Astrocyte (in vitro differentiated cells and primary cell): ENCODE data around the gene CNTNAP4.

Experiments used
- EZH2 ChIP-seq: IDR thresholded peaks from 2 replicates; pipeline ENCODE4 v1.6.1; 2012; ENCODE audit warnings: mild to moderate bottlenecking, low read length, inconsistent platforms; ENCODE audit not compliant: insufficient read depth
- TF ChIP-seq, protein P1 (sequence below): IDR thresholded peaks from 2 replicates; pipeline ENCODE4 v1.5.1; 2011; ENCODE audit warnings: low read depth, mild to moderate bottlenecking, inconsistent platforms, low read length, moderate library complexity; ENCODE audit not compliant: insufficient read depth

DNA sequence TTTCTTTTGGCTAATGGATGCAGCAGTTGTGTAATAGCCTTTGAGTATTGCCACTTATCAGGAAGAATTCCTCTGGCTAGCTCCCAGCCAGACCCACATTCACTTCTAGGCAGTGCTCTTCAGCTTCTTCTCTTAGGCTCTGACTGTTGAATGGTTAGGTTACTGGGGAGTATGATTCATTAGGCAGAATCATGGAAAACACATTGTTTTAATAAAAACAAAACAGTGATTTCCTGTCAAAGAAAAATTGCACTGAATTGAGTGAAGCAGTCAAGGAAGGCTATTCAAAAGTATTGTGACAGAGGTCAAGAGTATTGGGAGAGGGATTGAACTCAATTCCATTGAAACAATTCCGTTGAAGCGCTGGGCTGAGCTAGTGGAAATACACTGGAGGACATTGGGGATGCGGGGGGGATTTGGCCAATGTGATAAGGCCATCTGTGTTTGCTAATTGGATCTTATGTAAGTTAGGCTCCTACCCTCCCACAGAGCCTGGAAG is 68.0 kb downstream of the CNTNAP4 start:
- TF ChIP-seq, protein P1, sequence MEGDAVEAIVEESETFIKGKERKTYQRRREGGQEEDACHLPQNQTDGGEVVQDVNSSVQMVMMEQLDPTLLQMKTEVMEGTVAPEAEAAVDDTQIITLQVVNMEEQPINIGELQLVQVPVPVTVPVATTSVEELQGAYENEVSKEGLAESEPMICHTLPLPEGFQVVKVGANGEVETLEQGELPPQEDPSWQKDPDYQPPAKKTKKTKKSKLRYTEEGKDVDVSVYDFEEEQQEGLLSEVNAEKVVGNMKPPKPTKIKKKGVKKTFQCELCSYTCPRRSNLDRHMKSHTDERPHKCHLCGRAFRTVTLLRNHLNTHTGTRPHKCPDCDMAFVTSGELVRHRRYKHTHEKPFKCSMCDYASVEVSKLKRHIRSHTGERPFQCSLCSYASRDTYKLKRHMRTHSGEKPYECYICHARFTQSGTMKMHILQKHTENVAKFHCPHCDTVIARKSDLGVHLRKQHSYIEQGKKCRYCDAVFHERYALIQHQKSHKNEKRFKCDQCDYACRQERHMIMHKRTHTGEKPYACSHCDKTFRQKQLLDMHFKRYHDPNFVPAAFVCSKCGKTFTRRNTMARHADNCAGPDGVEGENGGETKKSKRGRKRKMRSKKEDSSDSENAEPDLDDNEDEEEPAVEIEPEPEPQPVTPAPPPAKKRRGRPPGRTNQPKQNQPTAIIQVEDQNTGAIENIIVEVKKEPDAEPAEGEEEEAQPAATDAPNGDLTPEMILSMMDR: no peak
- no peak for TF ChIP-seq EZH2
